ENCODE data around the gene PGLYRP1.

DNA sequence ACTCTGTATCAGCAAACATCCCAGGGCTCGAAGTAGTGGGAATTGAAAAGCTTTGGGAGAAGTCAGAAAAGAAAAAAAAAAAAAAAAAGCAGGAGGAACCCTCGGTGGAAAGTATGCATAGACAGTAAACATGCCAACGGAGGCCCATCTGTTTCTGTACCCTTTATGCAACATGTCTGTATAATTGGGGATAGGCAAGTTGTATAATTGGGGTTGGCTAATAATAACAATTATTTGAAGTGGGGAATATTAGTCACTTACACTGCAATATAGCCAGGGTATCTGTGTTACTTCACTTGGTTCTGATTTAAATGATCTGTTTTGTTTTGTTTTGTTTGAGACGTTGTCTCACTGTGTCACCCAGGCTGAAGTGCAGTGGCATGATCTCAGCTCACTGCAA is 30.0 kb upstream of the PGLYRP1 start:
- TF ChIP-seq ZFP30 (CRISPR knock-in tag; IDR thresholded peaks at IDR 0.05), result no peak
- no peak for TF ChIP-seq OSR1 (CRISPR knock-in tag; IDR thresholded peaks at IDR 0.05)
